Stomach (tissue), 9 donors: ENCODE measurements around the gene IL6ST. TPM values are rescaled to one million over a fixed set of nuclear protein-coding genes. Genes with fewer than 3 reads are reported as not detected.
"Not testable (repeated sequence)": the region's sequence is repeated elsewhere in the genome, so short reads cannot be mapped to it uniquely, and the experiment has no call there.

Experiments
- DNase-seq, 2 donors: peaks; one replicate each; pipeline versions ENCODE4 v3.0.0 to v3.0.0-alpha.2; 2013 to 2019
- H3K27ac ChIP-seq, 5 donors: fragments of 200-600 bp in 4 of 5; sonication (generic) in 4 of 5; one replicate each; pipeline ENCODE4 v1.5.1; 2013 to 2019; ENCODE audit warnings: mild to moderate bottlenecking in 1 of 5, moderate library complexity in 1 of 5
- H3K27me3 ChIP-seq, 3 donors: fragments of 200-600 bp; sonication (generic); one replicate each; pipeline ENCODE4 v1.5.1; 2017 to 2019; ENCODE audit warnings: mixed run types in 1 of 3
- H3K36me3 ChIP-seq, 4 donors: fragments of 200-600 bp; sonication (generic); 1 replicate in 3 of 4; 2 replicates in 1 of 4; pipeline ENCODE4 v1.5.1; 2016 to 2019
- H3K4me1 ChIP-seq, 4 donors: fragments of 200-600 bp; sonication (generic); one replicate each; pipeline ENCODE4 v1.5.1; 2016 to 2019
- H3K4me3 ChIP-seq, 4 donors: fragments of 200-600 bp; sonication (generic) in 3 of 4; one replicate each; pipeline ENCODE4 v1.5.1; 2016 to 2019; ENCODE audit warnings: mild to moderate bottlenecking in 1 of 4
- H3K9me3 ChIP-seq, 4 donors: fragments of 200-600 bp; sonication (generic); one replicate each; pipeline ENCODE4 v1.5.1; 2016 to 2019
- EP300 ChIP-seq: sonication (generic); formaldehyde crosslinking; IDR thresholded peaks from one replicate; pipeline ENCODE4 v1.6.1; 2017; ENCODE audit warnings: antibody characterized with exemption
- POLR2A ChIP-seq, 4 donors: fragments of 450-650 bp; IDR thresholded peaks; one replicate each; pipeline ENCODE4 v1.6.1; 2016; ENCODE audit warnings: antibody characterized with exemption in 4 of 4, control low read depth in 2 of 4, mild to moderate bottlenecking in 1 of 4, moderate library complexity in 1 of 4
- POLR2AphosphoS5 ChIP-seq, 3 donors: sonication (generic); formaldehyde crosslinking; IDR thresholded peaks; one replicate each; pipeline ENCODE4 v1.6.1; 2016; ENCODE audit warnings: antibody characterized with exemption in 3 of 3
- WGBS, 5 donors: extraction: QIAGEN DNeasy Blood & Tissue Kit in 3 of 5; methylation state at CpG; one replicate each; pipeline versions ENCODE4 v1.1.5 to v1.1.7; 2013 to 2018; 5-methylcytosine and 5-hydroxymethylcytosine counted together
- intact Hi-C: fragments of 100-400 bp; cut with DNase I; formaldehyde crosslinking; loops from one replicate; pipeline ENCODE4 v1.15.1; 2023; ENCODE audit warnings: low total_unique reads
- polyA plus RNA-seq, 3 donors: library from polyadenylated mRNA; stranded (reverse); fragments of 200-250 nt; gene quantifications; one replicate each; pipeline ENCODE4 v1.2.3, GENCODE V29; 2013
- total RNA-seq, 5 donors: library from RNA; depleted of rRNA; stranded (reverse); fragments of >200 nt; gene quantifications; one replicate each; pipeline versions ENCODE4 v1.1.0 to v1.2.3, GENCODE V29; 2014 to 2016
- TF ChIP-seq, protein P1 (sequence below), 7 experiments: fragments of 450-650 bp in 4 of 7; fragments of 200-600 bp in 3 of 7; sonication (generic) in 3 of 7; IDR thresholded peaks; one replicate each; pipeline ENCODE4 v1.5.1; 2016 to 2019; ENCODE audit warnings: antibody characterized with exemption in 7 of 7, control low read depth in 2 of 7, mild to moderate bottlenecking in 1 of 7
- donor health status: healthy with polysubstance abuse.
- donor health status: Bipolar disorder and iron deficiency.
- donor health status: healthy.

IL6ST gene
- total and polyA plus RNA-seq, 8 donors, result 18.5 to 466 (median 53.6) TPM

DNA sequence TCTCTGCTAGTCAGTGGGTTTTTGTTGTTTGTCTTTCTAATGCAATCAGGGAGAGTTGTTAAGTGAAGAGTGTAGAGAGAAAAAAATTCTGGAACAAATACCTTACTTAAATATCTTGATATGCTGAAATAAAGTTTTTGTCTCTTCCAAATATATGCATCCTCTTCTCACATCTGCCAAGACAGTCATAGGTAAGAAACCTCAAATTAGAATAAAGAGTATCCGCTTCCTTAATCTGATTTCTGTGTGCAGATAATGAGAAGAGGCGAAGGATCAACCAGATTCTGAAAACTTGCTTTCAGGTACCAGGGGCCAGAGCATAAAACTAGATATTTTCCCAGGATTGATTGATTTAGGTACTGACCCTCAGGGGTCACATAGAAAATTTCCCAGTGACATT lies 11.3 kb upstream of the IL6ST start:
- Histone ChIP-seq H3K36me3 (no peaks in the 10 kb centered on the region), H3K4me1 (peaks cover 0 to 8% (median 4%) of the 10 kb centered on the region in 4 donors), H3K27me3 (no peaks in the 10 kb centered on the region), H3K4me3 (no peak overlapping the region), H3K9me3 (peaks cover 0 to 6% (median 2%) of the 10 kb centered on the region in 4 donors), H3K27ac (no peak overlapping the region)
- intact Hi-C loops, result no loop called here
- DNase-seq, result no peak
- 86 to 94% (median 90%) methylated on average over 2 of the region's 2 CpGs for WGBS, 5 donors
- TF ChIP-seq EP300 (no peak), POLR2A (IDR thresholded peaks at IDR 0.05) (no peak), POLR2AphosphoS5 (IDR thresholded peaks at IDR 0.05) (no peak)
- TF ChIP-seq, protein P1, sequence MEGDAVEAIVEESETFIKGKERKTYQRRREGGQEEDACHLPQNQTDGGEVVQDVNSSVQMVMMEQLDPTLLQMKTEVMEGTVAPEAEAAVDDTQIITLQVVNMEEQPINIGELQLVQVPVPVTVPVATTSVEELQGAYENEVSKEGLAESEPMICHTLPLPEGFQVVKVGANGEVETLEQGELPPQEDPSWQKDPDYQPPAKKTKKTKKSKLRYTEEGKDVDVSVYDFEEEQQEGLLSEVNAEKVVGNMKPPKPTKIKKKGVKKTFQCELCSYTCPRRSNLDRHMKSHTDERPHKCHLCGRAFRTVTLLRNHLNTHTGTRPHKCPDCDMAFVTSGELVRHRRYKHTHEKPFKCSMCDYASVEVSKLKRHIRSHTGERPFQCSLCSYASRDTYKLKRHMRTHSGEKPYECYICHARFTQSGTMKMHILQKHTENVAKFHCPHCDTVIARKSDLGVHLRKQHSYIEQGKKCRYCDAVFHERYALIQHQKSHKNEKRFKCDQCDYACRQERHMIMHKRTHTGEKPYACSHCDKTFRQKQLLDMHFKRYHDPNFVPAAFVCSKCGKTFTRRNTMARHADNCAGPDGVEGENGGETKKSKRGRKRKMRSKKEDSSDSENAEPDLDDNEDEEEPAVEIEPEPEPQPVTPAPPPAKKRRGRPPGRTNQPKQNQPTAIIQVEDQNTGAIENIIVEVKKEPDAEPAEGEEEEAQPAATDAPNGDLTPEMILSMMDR (IDR thresholded peaks at IDR 0.05), result no peak

DNA sequence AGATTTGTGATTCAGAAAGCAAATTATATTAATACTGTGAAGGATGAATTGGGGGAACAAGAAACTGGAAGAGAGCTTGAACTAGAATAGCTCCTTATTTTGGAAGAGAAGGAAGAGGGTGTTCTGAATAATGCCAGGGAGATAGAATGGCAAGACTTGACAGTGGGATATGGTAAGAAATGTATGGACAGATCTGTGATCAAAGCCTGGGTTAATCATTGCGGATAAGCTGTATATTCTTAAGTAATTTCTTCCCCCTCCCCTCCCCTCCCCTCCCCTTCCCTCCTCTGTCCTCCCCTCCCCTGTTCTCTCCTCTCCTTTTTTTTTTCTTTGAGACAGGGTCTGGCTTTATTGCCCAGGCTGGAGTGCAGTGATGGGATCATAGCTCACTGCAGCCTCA lies 10.1 kb upstream of the IL6ST start:
- H3K9me3 ChIP-seq, result peaks cover 0 to 6% (median 2%) of the 10 kb centered on the region in 4 donors
- intact Hi-C loops, result no loop called here
- TF ChIP-seq POLR2AphosphoS5 (IDR thresholded peaks at IDR 0.05) (no peak), POLR2A (IDR thresholded peaks at IDR 0.05) (no peak), EP300 (no peak)
- TF ChIP-seq, protein P1 (IDR thresholded peaks at IDR 0.05), result no peak
- no peaks in the 10 kb centered on the region for H3K27me3 ChIP-seq
- DNase-seq, result no peak
- no peak overlapping the region for H3K27ac ChIP-seq
- peaks cover 0 to 8% (median 4%) of the 10 kb centered on the region in 4 donors for H3K4me1 ChIP-seq
- 100% methylated on average over 1 of the region's 1 CpG for WGBS, 5 donors
- H3K4me3 ChIP-seq, result no peak overlapping the region
- H3K36me3 ChIP-seq, result no peaks in the 10 kb centered on the region

DNA sequence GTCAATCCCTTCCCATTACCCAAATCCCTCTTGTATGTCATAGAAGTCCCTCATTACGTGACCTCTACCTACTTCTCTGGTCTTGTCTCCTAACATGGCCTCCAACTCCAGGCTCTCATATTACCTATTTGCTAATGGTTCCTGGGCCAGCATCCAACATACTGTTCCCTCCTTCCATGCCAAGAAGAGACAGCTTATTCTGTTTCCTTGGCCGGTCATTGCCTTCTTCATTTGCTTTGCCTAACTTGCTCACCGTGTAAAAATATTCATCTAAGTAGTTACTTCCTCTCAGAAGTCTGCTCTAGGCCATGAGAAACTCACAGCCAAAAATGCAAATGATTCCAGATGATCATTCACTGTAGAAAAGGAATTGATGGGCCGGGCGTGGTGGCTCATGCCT lies 8.9 kb upstream of the IL6ST start:
- WGBS, 5 donors, result 77 to 88% (median 84%) methylated on average over 5 of the region's 5 CpGs
- intact Hi-C loops, result no loop called here
- H3K4me1 ChIP-seq, result peaks cover 0 to 8% (median 4%) of the 10 kb centered on the region in 4 donors
- peaks cover 0 to 6% (median 2%) of the 10 kb centered on the region in 4 donors for H3K9me3 ChIP-seq
- DNase-seq, result no peak
- no peaks in the 10 kb centered on the region for H3K27me3 ChIP-seq
- no peak overlapping the region for H3K4me3 ChIP-seq
- peak overlapping the region in 4 of 5 donors; percentile 34 to 61 (median 44) for H3K27ac ChIP-seq
- no peak for TF ChIP-seq EP300
- H3K36me3 ChIP-seq, result no peaks in the 10 kb centered on the region

DNA sequence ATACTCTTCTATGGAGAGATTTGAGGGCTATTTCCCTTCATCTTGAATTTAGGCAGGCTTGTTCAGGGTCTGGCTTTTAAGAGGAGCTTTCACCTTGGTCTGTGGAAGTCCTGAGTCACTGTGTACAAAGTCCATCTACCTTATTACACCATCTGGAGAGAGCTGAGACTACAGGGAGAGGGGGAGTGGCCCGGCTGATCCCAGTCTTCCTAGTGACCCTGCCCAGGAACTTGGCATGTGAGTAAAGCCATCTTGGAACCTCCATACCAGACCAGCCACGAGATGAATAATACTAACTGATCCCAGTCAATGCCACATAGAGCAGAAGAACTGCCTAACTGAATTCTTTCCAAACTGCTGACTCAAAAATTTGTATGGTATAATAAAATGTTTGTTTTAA lies 8.4 kb upstream of the IL6ST start:
- TF ChIP-seq EP300 (no peak), POLR2AphosphoS5 (IDR thresholded peaks at IDR 0.05) (peak in 2 of 3 donors; percentile 47 to 71), POLR2A (IDR thresholded peaks at IDR 0.05) (no peak)
- TF ChIP-seq, protein P1 (IDR thresholded peaks at IDR 0.05), result no peak
- Histone ChIP-seq H3K27ac (peak overlapping the region in 4 of 5 donors; percentile 34 to 61 (median 44)), H3K4me1 (peaks cover 0 to 8% (median 4%) of the 10 kb centered on the region in 4 donors), H3K4me3 (no peak overlapping the region), H3K36me3 (no peaks in the 10 kb centered on the region), H3K27me3 (no peaks in the 10 kb centered on the region), H3K9me3 (peaks cover 0 to 6% (median 2%) of the 10 kb centered on the region in 4 donors)
- 19 to 54% (median 32%) methylated on average over 2 of the region's 2 CpGs for WGBS, 5 donors
- DNase-seq, result peak; percentile 68 to 85
- intact Hi-C loops, result no loop called here

DNA sequence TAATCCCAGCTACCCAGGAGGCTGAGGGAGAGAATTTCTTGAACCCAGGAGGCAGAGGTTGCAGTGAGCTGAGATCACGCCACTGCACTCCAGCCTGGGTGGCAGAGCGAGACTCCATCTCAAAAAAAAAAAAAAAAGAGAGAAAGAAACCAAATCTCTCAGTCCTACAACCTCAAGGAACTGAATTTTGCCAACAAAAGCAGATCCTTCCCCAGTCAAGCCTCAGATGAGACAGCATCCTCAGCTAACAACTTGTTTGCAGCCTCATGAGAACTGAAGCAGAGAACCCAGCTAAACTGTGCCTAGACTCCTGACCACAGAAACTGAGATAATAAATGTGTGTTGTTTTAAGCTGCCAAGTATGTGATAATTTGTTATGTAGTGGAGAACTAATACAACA lies 7.5 kb upstream of the IL6ST start:
- peak overlapping the region in 3 of 5 donors; percentile 34 to 61 (median 52) for H3K27ac ChIP-seq
- peaks cover 0 to 6% (median 2%) of the 10 kb centered on the region in 4 donors for H3K9me3 ChIP-seq
- no peaks in the 10 kb centered on the region for H3K36me3 ChIP-seq
- TF ChIP-seq EP300 (no peak), POLR2AphosphoS5 (IDR thresholded peaks at IDR 0.05) (no peak), POLR2A (IDR thresholded peaks at IDR 0.05) (no peak)
- TF ChIP-seq, protein P1 (IDR thresholded peaks at IDR 0.05), result no peak
- no peak for DNase-seq
- H3K27me3 ChIP-seq, result no peaks in the 10 kb centered on the region
- intact Hi-C loops, result no loop called here
- 93 to 100% (median 94%) methylated on average over 2 of the region's 2 CpGs for whole genome bisulfite sequencing, 5 donors
- H3K4me1 ChIP-seq, result peaks cover 0 to 8% (median 4%) of the 10 kb centered on the region in 4 donors
- H3K4me3 ChIP-seq, result no peak overlapping the region

DNA sequence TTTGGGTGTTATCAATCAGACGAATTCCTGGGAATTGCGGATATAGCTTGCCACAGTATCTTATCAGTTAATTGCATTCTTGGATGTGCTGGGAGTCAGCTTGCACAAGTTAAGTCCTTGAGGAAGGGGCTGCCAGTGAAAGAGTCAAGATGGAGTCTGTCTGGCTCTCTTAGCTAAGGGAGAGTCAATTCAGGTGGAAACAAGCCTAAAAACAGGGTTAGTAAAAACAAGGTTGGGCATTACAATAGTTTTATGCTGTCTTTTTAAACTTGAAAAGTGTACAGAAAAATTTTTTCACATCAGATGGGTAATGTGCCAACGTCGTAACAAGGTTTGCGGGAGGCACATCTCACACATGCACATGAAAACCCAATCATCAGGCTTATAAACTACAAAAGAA lies 5.5 kb upstream of the IL6ST start:
- 71 to 83% (median 77%) methylated on average over 5 of the region's 5 CpGs for WGBS, 5 donors
- intact Hi-C loops, DNase-seq: not testable (repeated sequence)

More for the DNA sequence above, 5.5 kb upstream of the IL6ST start:
- H3K9me3 ChIP-seq, H3K27me3 ChIP-seq, H3K36me3 ChIP-seq, H3K4me3 ChIP-seq, H3K27ac ChIP-seq: not testable (repeated sequence)
- H3K4me1 ChIP-seq, result peaks cover 6 to 26% (median 13%) of the 10 kb centered on the region in 4 donors
